Measurements from ENCODE around the gene PBX4.

- TF ChIP-seq POLR2A (IDR thresholded peaks at IDR 0.05; ENCODE audit: extremely low read depth, insufficient read length) (no peak), CTCF (IDR thresholded peaks at IDR 0.05; ENCODE audit: low read depth, low read length) (no peak)
Measured at GRCh38 chr19:19542507-19542906, 76.0 kb downstream of the PBX4 start.

Data from NB4 (cell line).